Activated T-cell treated with anti-CD3 and anti-CD28 coated beads, Interleukin-2, amount 50 U/mL, for 48 hours (primary cell): ENCODE measurements around the gene OSBP2.

ENCODE experiments used
- DNase-seq, 2 experiments: peaks; one replicate each; pipeline ENCODE4 v3.0.0-alpha.2; 2020

The OSBP2 gene

DNA sequence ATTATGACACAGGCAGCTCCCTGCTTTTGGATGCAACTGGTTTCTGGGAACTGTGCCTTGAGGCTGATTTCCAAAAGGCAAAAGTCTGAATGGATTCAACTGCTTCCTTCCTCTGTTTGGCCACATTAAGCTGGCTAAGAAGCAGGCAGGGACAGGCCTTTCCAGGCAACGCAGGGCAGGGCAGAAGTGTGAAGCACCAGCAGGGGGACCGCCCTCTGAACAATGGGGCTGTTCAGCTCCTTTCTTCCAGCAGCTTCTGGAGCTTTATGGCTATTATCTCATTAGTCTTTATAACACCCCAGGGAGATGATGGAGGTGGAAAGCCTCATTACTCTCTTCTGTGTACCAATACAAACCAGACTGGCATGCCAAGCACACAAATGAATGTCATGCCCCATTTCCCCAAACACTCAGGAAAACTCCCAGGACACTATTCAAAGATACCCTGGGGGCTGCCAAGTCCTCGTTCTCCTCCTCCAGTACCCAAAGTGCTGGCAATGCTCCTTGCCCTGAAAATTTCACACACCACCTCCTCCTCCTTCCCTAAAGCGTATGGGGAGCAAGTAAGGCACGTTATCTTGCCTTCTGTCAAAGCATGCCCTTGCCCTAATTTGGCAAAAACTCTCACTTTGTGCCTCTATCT, 252.6 kb downstream of the OSBP2 start:
- no peak for DNase-seq

DNA sequence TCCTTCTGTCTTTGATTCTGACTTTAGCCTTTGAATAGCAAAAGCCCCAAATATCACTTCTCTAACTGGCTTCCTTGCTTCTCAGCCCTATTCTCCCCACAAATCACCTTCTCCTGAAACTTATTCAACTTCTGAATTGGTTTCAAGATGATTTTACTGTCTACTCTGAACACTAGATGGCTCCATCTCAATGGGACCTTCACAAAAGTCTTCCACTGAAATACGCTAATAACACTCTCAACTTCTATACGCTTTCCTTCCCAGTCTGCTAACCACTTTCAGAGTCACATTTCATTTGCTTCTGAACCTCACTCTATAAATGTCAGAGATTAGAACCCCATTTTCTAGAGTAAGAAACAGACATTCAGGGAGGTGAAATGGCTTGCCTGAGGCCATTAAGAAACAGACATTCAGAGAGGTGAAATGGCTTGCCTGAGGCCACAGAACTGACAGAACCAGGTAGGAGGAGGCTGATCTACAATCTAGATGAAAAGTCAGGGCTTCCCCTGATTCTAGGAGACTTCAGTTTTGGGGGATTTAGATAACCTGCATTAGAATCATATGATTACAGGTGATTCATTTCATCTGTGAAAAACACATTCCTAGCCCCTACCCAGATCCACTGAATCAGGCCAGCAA, 253.3 kb downstream of the OSBP2 start:
- no peak for DNase-seq

DNA sequence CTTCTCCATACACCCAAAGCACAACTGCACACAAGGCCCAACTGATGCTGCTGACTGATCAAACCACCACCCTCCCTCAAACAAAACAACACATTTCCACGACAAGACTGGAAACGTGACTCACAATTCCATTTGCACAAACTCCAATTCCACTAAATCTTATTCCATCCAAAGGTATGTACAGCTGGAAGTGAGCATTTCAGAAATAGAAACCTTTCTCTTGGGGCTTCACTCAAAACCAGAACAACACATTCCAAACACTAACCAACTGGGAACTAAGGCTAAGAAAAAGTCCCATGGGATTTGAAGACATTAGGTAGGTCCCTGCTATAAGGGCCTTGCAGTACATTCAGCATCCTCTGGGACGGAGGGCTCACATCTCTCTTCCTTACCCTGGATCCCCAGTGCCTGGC, 254.3 kb downstream of the OSBP2 start:
- no peak for DNase-seq

DNA sequence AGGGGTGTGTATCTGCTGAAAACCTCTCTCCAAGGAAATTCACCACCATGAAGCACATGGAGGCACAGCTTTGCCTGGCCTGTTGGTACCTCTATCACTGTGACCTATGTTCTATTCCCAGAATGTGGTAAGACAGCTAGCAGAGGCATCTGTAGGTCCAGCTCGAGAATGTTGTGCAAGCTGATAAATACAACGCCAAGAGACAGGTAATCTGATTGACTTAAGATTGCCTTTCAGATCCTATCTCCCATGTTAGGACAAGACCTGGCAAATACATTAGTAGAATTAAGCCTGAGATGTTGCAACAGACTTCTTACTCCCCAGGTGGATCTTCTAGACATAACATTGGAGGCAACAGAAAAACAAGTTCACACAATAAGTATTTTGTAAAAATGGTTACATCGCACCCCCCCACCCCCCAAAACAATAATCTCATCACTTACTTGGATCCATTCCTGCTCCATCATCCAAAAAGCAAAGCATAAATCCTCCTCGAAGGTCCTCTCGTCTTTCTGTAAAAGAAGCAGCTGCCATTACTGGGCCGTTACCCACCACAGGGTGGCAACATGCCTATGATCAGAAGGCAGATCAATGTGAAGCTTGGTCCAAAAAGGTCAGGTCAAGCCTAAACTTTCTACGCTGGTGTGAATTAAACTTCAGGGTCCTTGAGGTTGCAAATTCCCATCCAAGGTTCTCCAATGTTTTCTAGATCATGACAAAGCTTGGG, 255.4 kb downstream of the OSBP2 start:
- DNase-seq = no peak

DNA sequence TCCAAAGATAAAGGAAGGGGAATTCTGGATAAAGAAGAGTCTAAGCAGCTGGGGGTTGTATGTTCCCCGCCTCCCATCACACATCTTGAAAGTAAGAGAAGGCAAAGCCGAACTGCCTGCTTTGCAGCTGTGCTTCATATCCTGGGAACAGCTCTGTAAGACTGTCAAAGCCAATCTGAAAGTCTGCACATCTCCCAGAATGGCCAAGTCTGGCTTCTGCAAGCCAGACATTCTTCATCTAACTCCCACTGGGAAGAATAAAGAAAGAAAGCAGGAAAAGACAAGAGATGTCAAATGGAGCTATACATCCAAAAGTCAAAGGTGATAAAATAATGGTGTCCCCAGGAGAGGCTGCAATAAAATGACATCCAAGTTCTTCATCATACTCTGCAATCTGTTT, 258.5 kb downstream of the OSBP2 start:
- no peak for DNase-seq

DNA sequence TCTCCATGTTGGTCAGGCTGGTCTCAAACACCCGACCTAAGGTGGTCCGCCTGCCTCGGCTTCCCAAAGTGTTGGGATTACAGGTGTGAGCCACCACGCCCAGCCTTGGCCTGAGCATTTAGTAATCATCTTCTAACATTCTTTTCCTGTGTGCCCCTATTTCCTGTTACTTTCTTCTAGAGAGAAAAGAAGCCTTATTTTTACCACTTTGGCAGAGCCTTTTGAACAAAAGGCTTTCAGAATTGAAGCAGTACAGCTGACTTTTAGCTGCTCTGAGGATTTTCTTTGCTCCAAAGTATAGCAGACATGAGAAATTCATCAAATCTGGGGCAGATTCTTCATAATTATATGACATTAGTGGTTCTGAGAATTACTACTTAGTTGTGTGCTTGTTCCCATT, 260.5 kb downstream of the OSBP2 start:
- DNase-seq = no peak
